ENCODE data around the gene COL2A1.

DNA sequence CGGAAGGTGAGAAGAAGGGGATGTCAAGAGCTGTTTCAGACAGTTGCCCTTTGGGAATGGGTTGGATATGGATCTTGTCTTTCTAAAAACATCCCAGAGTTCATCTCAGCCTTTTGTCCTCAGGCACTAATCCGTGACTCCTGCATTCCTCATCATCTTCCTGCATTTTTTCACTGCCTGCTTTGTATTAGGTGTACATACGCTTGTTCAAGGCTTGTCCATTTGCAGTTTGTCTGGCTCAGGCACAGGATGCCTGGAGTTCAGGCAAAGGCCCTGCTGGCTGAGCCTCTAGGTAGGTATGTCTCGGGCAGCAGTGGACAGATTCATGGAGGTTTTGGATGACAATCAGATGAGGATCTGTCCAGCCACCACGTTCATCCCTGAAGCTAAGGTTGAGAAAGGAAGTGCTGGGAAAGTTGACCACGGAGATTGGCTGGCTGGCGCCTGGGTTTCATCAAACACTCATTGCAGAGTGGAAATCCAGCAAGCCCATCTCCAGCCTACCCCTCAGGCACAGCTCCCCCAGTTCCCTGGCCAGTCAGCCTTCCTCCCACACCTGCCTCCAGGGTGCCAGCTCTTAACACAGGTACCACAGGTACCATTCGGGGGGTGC is 53.3 kb downstream of the COL2A1 start:
- TF ChIP-seq, protein P1, sequence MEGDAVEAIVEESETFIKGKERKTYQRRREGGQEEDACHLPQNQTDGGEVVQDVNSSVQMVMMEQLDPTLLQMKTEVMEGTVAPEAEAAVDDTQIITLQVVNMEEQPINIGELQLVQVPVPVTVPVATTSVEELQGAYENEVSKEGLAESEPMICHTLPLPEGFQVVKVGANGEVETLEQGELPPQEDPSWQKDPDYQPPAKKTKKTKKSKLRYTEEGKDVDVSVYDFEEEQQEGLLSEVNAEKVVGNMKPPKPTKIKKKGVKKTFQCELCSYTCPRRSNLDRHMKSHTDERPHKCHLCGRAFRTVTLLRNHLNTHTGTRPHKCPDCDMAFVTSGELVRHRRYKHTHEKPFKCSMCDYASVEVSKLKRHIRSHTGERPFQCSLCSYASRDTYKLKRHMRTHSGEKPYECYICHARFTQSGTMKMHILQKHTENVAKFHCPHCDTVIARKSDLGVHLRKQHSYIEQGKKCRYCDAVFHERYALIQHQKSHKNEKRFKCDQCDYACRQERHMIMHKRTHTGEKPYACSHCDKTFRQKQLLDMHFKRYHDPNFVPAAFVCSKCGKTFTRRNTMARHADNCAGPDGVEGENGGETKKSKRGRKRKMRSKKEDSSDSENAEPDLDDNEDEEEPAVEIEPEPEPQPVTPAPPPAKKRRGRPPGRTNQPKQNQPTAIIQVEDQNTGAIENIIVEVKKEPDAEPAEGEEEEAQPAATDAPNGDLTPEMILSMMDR (IDR thresholded peaks at IDR 0.05; ENCODE audit: low read length): no peak
- TF ChIP-seq EZH2 (IDR thresholded peaks at IDR 0.05; ENCODE audit: borderline replicate concordance, low read length): no peak
